Measurements from ENCODE around the gene KRTAP5-11.
"Not testable (repeated sequence)": the region's sequence is repeated elsewhere in the genome, so short reads cannot be mapped to it uniquely, and the experiment has no call there.

KRTAP5-11 gene

DNA sequence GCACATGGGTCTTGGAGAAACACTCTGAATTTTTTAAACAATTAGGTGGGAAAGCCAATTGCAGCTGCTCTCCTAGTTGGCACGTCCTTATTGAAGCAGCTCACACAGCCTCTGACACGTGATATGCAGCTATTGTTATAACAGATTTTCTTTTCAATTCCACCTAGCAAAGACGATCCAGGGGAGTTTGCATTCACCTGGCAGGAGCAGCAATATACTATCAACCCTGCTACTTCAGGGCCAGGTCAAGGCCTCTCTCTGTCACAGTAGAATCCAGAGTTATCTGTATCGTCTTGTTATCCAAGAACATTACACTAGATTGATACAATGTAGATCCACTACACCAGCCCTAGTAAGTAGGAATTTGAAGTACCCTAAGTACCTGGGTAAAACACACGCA, 8.3 kb downstream of the KRTAP5-11 start:
- FAIRE-seq (no peak), DNase-seq (ENCODE audit: insufficient read length, low spot score) (no peak)

DNA sequence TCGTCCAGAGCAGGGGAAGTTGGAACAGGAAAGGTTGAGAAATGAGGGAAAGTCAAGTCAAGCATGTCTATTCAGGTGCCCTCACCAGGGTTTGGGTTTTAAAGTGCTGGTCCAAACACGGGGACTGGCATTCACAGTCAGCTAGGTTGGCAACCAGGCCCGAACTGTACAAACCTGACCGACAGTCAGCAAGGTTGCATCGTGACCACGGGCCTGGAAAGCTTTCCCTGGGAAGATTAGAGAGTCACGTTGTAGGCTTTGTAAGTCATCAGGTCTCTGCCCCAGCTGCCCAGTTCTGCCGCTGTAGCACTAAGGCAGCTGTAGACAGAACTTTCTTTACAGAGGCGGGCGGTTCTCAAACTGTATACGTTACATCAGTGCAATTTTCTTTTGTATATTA, 9.9 kb downstream of the KRTAP5-11 start:
- TF ChIP-seq, protein P1, sequence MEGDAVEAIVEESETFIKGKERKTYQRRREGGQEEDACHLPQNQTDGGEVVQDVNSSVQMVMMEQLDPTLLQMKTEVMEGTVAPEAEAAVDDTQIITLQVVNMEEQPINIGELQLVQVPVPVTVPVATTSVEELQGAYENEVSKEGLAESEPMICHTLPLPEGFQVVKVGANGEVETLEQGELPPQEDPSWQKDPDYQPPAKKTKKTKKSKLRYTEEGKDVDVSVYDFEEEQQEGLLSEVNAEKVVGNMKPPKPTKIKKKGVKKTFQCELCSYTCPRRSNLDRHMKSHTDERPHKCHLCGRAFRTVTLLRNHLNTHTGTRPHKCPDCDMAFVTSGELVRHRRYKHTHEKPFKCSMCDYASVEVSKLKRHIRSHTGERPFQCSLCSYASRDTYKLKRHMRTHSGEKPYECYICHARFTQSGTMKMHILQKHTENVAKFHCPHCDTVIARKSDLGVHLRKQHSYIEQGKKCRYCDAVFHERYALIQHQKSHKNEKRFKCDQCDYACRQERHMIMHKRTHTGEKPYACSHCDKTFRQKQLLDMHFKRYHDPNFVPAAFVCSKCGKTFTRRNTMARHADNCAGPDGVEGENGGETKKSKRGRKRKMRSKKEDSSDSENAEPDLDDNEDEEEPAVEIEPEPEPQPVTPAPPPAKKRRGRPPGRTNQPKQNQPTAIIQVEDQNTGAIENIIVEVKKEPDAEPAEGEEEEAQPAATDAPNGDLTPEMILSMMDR (IDR thresholded peaks at IDR 0.05; ENCODE audit: insufficient read depth, missing control alignments) = no peak
- DNase-seq (ENCODE audit: insufficient read length, low spot score) = no peak
- no peak for FAIRE-seq

More for the DNA sequence above, 8.3 kb downstream of the KRTAP5-11 start:
- TF ChIP-seq, protein P1 (IDR thresholded peaks at IDR 0.05; ENCODE audit: insufficient read depth, missing control alignments) = no peak

DNA sequence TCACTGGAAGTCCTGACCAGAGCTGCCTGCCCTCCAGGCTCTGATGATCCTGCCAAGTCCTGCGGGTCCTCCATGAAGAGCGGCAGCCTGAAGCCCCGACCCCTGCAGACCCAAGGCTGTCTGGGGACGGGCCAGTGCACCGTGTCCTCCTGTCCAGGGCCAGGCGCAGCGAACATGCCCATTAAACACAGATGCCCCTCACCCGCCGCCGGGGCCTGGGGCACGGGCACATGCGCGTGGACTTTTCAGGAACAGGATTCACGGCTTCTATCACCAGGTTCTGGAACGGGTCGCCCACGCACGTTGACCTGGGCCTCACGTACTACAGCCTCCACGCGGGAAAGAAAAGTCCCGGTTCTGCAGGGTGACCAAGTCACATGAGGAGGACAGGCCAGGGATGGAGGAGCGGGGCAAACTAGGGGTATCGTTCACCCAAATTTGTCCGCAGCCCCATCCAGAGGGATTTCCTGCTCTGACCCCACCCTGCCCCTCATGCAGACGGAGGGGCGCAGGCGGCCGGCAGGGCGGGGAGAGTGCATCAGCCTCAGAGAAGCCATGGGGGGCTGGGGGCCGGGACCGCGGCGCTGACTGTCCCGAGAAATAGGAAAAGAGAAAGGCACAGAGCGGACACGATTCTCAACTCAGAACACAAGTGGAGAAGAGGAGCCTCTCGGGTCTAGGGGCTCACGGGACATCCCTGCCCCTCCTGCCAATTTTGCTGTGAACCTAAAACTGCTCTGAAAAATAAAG, 11.4 kb downstream of the KRTAP5-11 start:
- not testable (repeated sequence) for FAIRE-seq

DNA sequence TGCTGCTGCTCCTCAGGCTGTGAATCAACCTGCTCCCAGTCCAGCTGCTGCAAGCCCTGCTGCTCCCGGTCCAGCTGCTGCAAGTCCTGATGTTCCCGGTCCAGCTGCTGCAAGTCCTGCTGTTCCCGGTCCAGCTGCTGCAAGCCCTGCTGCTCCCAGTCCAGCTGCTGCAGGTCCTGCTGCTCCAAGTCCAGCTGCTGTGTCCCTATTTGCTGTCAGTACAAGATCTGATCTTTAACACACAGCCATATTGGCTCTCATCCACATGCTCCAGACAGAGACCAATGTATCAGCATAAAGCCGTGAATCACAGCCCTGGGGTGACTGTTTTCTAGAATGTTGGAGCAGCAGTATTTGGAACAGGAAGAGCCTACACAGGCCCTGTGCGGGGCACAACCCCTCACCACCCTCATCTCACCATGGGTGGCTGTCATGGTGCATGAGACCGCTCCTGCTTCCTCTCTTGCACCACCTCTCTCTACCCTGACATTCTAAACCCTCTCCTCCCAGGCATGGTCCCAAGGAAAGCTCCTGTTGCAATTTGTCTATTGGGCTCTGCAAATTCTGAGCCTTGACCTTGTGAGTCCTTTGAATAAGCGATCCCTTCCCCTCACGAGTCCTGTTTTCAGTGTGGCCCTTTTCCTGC, 13.8 kb downstream of the KRTAP5-11 start:
- TF ChIP-seq, protein P1 (IDR thresholded peaks at IDR 0.05; ENCODE audit: insufficient read depth, missing control alignments) = no peak
- DNase-seq (ENCODE audit: insufficient read length, low spot score) (no peak), FAIRE-seq (no peak)

More for the DNA sequence above, 11.4 kb downstream of the KRTAP5-11 start:
- DNase-seq (ENCODE audit: insufficient read length, low spot score) = not testable (repeated sequence)

DNA sequence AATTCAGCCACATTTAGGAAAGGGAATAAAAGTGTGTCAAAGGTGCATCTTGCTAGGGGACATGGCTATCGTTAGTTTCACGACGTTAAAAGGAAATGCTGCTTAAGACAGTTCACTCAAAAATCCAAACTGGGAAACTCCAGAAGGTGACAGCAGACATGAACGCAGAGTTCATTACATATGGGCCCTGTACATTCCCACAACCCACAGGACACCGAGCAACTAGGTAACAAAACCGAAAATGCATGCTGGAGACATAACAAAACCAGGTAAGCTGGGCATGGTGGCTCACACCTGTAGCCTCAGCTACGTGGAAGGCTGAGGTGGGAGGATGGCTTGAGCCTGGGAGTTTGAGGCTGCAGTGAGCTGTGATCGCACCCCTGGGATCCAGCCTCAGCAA, 15.0 kb downstream of the KRTAP5-11 start:
- not testable (repeated sequence) for DNase-seq (ENCODE audit: insufficient read length, low spot score); FAIRE-seq

DNA sequence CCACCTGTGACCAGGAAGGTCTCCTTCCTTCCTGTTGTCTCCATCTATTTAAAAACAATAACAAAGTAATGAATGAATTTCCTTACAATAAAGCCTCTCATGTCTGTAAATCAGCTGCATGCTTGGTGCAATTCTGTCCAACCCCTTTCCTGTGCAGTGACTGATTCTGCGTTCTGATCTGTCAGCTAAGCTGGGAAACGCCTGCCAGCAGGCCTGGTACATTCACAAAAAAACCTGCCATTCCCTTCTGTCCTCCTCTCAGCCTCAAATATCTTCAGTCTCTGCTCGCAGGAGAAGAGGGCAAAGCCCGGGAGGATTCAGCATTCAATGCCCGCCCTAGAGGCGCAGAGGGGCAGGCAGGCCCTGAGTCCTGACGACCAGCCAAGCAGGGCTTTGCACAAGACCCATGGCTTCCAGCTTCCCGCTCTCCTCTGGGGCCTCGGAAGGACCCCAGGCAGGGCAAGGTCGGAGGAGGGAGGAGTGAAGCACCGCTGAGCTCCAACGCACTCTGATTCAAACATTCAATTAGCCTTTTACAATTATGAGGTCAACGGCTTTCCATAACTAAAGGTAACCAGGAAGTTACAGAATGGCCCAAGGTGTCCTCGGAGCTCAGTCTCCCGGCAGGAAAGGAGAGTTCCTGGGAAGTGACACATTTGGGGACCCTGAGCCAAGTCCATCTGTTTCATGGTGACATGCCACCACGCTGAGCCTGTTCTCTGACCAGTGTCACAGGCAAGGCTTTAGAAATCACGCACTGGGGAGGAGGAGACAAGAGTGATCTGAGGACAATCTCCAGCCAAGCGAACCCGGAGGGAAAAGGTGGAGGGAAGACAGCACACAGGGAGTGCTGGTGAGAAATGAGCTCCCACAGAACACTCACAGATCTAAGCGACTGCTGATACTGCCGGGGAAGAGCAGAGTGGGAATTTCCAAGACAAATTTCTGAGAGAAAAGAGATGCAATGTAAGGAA, 15.8 kb downstream of the KRTAP5-11 start:
- not testable (repeated sequence) for DNase-seq (ENCODE audit: insufficient read length, low spot score); FAIRE-seq

DNA sequence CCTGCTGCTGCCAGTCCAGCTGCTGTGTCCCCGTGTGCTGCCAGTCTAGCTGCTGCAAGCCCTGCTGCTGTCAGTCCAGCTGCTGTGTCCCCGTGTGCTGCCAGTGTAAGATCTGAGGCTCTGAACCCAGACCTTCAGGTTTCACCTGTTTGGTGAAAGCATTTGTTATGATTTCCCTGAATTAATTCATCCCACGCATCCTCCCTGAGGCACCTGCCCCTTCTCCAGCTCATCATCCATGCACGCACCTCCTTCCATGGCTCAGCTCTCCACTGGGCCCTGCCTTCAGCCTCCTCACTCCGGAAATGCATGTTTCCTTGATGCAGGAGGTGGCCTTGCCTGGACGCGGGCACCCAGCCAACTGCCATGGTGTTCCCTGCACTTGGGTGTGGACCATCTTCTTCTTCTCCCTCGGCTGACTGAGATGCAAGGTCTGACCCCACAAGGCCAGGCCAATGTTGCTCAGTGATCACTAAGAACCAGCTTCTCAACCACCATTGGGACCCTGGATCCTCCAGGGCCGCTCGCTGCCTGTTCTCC, 16.5 kb downstream of the KRTAP5-11 start:
- FAIRE-seq (no peak), DNase-seq (ENCODE audit: insufficient read length, low spot score) (no peak)
- TF ChIP-seq, protein P1 (IDR thresholded peaks at IDR 0.05; ENCODE audit: insufficient read depth, missing control alignments) = no peak

DNA sequence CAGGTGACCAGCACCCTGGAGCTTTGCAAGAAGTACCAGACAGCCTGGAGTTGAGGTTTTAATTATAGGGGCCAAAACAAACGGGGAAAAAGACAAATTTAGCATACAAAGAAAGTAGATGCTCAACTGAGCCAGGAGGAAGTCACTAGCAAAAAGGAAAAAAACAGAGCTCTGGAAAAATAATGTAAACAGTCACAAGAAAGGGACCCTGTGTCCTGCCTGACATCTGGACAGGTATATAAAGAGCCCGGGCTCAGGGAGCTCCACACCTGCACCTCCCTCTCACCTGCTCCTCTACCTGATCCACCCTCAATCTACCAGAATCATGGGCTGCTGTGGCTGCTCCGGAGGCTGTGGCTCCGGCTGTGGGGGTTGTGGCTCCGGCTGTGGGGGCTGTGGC, 17.4 kb downstream of the KRTAP5-11 start, which contains the start of gene KRTAP5-10:
Gene KRTAP5-10, plus strand, starts transcription at position 301 of the 400 bp plus-strand sequence. Its CDS starts 25 bp downstream, at position 326.
- no peak for FAIRE-seq
- TF ChIP-seq, protein P1 (IDR thresholded peaks at IDR 0.05; ENCODE audit: insufficient read depth, missing control alignments) = no peak
- DNase-seq (ENCODE audit: insufficient read length, low spot score) = no peak
